Astrocyte of the spinal cord (primary cell): ENCODE measurements around the gene NEK6.
A peak's percentile ranks its signal among the peaks of the same experiment; 100 is the strongest.

Source experiments
- DNase-seq: peaks from one replicate; pipeline ENCODE4 v3.0.0; 2011; ENCODE audit warnings: low read depth, low spot score
- H3K4me3 ChIP-seq: 2 replicates; pipeline ENCODE4 v1.5.1; 2011; ENCODE audit warnings: low read depth, mild to moderate bottlenecking, low read length, moderate library complexity
- CTCF ChIP-seq: IDR thresholded peaks from 2 replicates; pipeline ENCODE4 v1.5.1; 2012; ENCODE audit warnings: low read depth, mild to moderate bottlenecking, low read length, inconsistent platforms
- in situ Hi-C: cut with HindIII; loops from 2 replicates; pipeline ENCODE4 v1.10.0; 2017; ENCODE audit warnings: low sequenced_read_pairs

The NEK6 gene

GRCh38 chr9:124342776-124343485 lies 85.2 kb downstream of the NEK6 start:
- H3K4me3 ChIP-seq = no peak overlapping the region
- in situ Hi-C loops = no loop called here

GRCh38 chr9:124343533-124344290 lies 86.0 kb downstream of the NEK6 start:
- DNase-seq = no peak
- TF ChIP-seq CTCF = no peak
- no peak overlapping the region for H3K4me3 ChIP-seq
- in situ Hi-C loops = no loop called here

More at GRCh38 chr9:124342776-124343485, 85.2 kb downstream of the NEK6 start:
- peak; percentile 94 for DNase-seq
- no peak for TF ChIP-seq CTCF

- no peak for TF ChIP-seq CTCF
- no peak for DNase-seq
- in situ Hi-C loops = no loop called here
- H3K4me3 ChIP-seq = no peak overlapping the region
Measured at GRCh38 chr9:124344291-124345050, 86.7 kb downstream of the NEK6 start.

GRCh38 chr9:124345063-124345462 lies 87.3 kb downstream of the NEK6 start:
- in situ Hi-C loops = no loop called here
- TF ChIP-seq CTCF = no peak
- H3K4me3 ChIP-seq = no peak overlapping the region
- DNase-seq = no peak

GRCh38 chr9:124345751-124346281 lies 88.1 kb downstream of the NEK6 start:
- no peak for TF ChIP-seq CTCF
- DNase-seq = no peak
- H3K4me3 ChIP-seq = no peak overlapping the region
- in situ Hi-C loops = no loop called here

GRCh38 chr9:124346347-124347163 lies 88.8 kb downstream of the NEK6 start:
- DNase-seq = no peak
- in situ Hi-C loops = no loop called here
- no peak overlapping the region for H3K4me3 ChIP-seq
- no peak for TF ChIP-seq CTCF
